K562 (cell line): ENCODE results near the gene ACTR3C. TPM values are rescaled to one million over a fixed set of nuclear protein-coding genes. Genes with fewer than 3 reads are reported as not detected.

ENCODE experiments used
- ARNT ChIP-seq, 2 experiments: fragments of 450-650 bp; IDR thresholded peaks; 2 replicates each; pipeline ENCODE4 v1.6.1; 2016; ENCODE audit warnings: mild to moderate bottlenecking in 1 of 2
- ATF1 ChIP-seq, 2 experiments: fragments of 450-650 bp in 1 of 2; IDR thresholded peaks; 2 replicates each; pipeline ENCODE4 v1.6.1; 2016; ENCODE audit warnings: missing compliant biosample characterization in 1 of 2, missing genetic modification characterization in 1 of 2
- ATF3 ChIP-seq, 2 experiments: fragments of 450-650 bp in 1 of 2; sonication (generic) in 1 of 2; formaldehyde crosslinking in 1 of 2; IDR thresholded peaks in 1 of 2; conservative IDR thresholded peaks in 1 of 2; 2 replicates each; pipeline versions ENCODE4 v1.6.1 to v1.8.1; 2016 to 2023; ENCODE audit warnings: mild to moderate bottlenecking in 2 of 2, moderate library complexity in 2 of 2, inconsistent platforms in 1 of 2, missing genetic modification reagents in 1 of 2
- CBX2 ChIP-seq: fragments of 200-600 bp; sonication (generic); IDR thresholded peaks from one replicate; pipeline ENCODE4 v1.6.1; 2012; ENCODE audit warnings: mild to moderate bottlenecking, low read length, inconsistent platforms; ENCODE audit not compliant: insufficient read depth, poor library complexity, severe bottlenecking
- CHD4 ChIP-seq: fragments of 200-600 bp; sonication (generic); IDR thresholded peaks from 3 replicates; pipeline ENCODE4 v1.6.1; 2012; ENCODE audit warnings: low read depth, mild to moderate bottlenecking, mixed read lengths, low read length, inconsistent platforms; ENCODE audit not compliant: insufficient read depth, insufficient replicate concordance, poor library complexity, severe bottlenecking
- E2F1 ChIP-seq: sonication (generic); formaldehyde crosslinking; IDR thresholded peaks from 2 replicates; pipeline ENCODE4 v1.8.1; 2023; ENCODE audit warnings: mild to moderate bottlenecking, missing genetic modification reagents, moderate library complexity
- E2F6 ChIP-seq, 2 experiments: IDR thresholded peaks; 2 replicates each; pipeline ENCODE4 v1.6.1; 2011; ENCODE audit warnings: borderline replicate concordance in 1 of 2, control low read depth in 1 of 2, low read depth in 1 of 2, low read length in 1 of 2, mild to moderate bottlenecking in 1 of 2, mixed read lengths in 1 of 2, moderate library complexity in 1 of 2; ENCODE audit not compliant: insufficient read depth in 1 of 2, insufficient read length in 1 of 2, poor library complexity in 1 of 2, severe bottlenecking in 1 of 2; ENCODE audit errors: extremely low read depth in 1 of 2
- ETV1 ChIP-seq: fragments of 450-650 bp; conservative IDR thresholded peaks from 2 replicates; pipeline ENCODE4 v1.6.1; 2016; ENCODE audit warnings: missing genetic modification characterization, control low read depth, low read depth, missing compliant biosample characterization
- GATA2 ChIP-seq: sonication (generic); formaldehyde crosslinking; IDR thresholded peaks from 2 replicates; pipeline ENCODE4 v1.4.0; 2020; ENCODE audit warnings: mild to moderate bottlenecking, missing genetic modification reagents
- ID3 ChIP-seq, 2 experiments: fragments of 250-450 bp in 1 of 2; fragments of 450-650 bp in 1 of 2; sonication (Bioruptor Pico) in 1 of 2; IDR thresholded peaks; 2 replicates each; pipeline versions ENCODE4 v1.6.1 to v1.8.0; 2016 to 2021; ENCODE audit warnings: mild to moderate bottlenecking in 2 of 2, moderate library complexity in 2 of 2, missing compliant biosample characterization in 1 of 2, missing genetic modification characterization in 1 of 2
- JUNB ChIP-seq: fragments of 450-650 bp; formaldehyde crosslinking; conservative IDR thresholded peaks from 2 replicates; pipeline ENCODE4 v1.4.0; 2020; ENCODE audit warnings: mild to moderate bottlenecking
- KLF13 ChIP-seq: fragments of 450-650 bp; IDR thresholded peaks from 2 replicates; pipeline ENCODE4 v1.6.1; 2016; ENCODE audit warnings: missing genetic modification characterization, low read depth, mild to moderate bottlenecking, missing compliant biosample characterization, moderate library complexity, borderline replicate concordance
- NCOA6 ChIP-seq: fragments of 450-650 bp; IDR thresholded peaks from 2 replicates; pipeline ENCODE4 v1.6.1; 2017; ENCODE audit warnings: mild to moderate bottlenecking
- NR0B1 ChIP-seq: fragments of 450-650 bp; IDR thresholded peaks from one replicate; pipeline ENCODE4 v1.6.1; 2018; ENCODE audit warnings: mild to moderate bottlenecking, moderate library complexity; ENCODE audit not compliant: partially characterized antibody
- PHTF2 ChIP-seq: fragments of 250-450 bp; sonication (Bioruptor Pico); IDR thresholded peaks from 2 replicates; pipeline ENCODE4 v1.5.0; 2021; ENCODE audit warnings: mild to moderate bottlenecking
- SMARCA4 ChIP-seq: fragments of 450-650 bp; IDR thresholded peaks from 2 replicates; pipeline ENCODE4 v1.6.1; 2016
- SMARCE1 ChIP-seq: fragments of 450-650 bp; IDR thresholded peaks from 2 replicates; pipeline ENCODE4 v1.7.1; 2016; ENCODE audit warnings: mild to moderate bottlenecking
- SUPT5H ChIP-seq: fragments of 450-650 bp; IDR thresholded peaks from 2 replicates; pipeline ENCODE4 v1.6.1; 2016
- TCF7L2 ChIP-seq: fragments of 150-350 bp; IDR thresholded peaks from 2 replicates; pipeline ENCODE4 v1.6.1; 2016; ENCODE audit warnings: low read depth, mild to moderate bottlenecking, low read length, moderate library complexity
- TEAD2 ChIP-seq: fragments of 450-650 bp; IDR thresholded peaks from 2 replicates; pipeline ENCODE4 v1.6.1; 2016; ENCODE audit warnings: missing genetic modification characterization, control low read depth, missing compliant biosample characterization
- ZNF134 ChIP-seq: fragments of 250-450 bp; sonication (Bioruptor Pico); conservative IDR thresholded peaks from 2 replicates; pipeline ENCODE4 v1.4.0; 2020
- ZNF445 ChIP-seq: fragments of 250-450 bp; sonication (Bioruptor Pico); IDR thresholded peaks from 2 replicates; pipeline ENCODE4 v1.4.0; 2020; ENCODE audit warnings: low read depth, mild to moderate bottlenecking, moderate library complexity
- ZNF707 ChIP-seq: fragments of 250-450 bp; sonication (Bioruptor Pico); conservative IDR thresholded peaks from 2 replicates; pipeline ENCODE4 v1.8.0; 2022; ENCODE audit warnings: inconsistent platforms, mild to moderate bottlenecking, moderate library complexity
- polyA plus RNA-seq, 8 experiments: library from polyadenylated mRNA; depleted of rRNA in 4 of 8; stranded (reverse) in 5 of 8; unstranded in 3 of 8; fragments of >200 nt; fragmentation: Nextera tagmentation in 2 of 8; fragmentation: Illumina TruSeq in 1 of 8; extraction: Ambion mirVana in 2 of 8; extraction: Trizol in 1 of 8; gene quantifications; 2 replicates each; pipeline versions ENCODE4 v1.2.1 to v1.2.3, GENCODE V29; 2011 to 2014; ENCODE audit warnings: inconsistent platforms in 1 of 8, missing spikeins in 1 of 8
- total RNA-seq, 7 experiments: library from RNA; depleted of rRNA in 6 of 7; stranded (reverse); fragments of >200 nt in 6 of 7; fragmentation: Illumina TruSeq in 2 of 7; extraction: Trizol in 2 of 7; gene quantifications; 2 replicates each; pipeline versions ENCODE4 v1.2.1 to v1.2.3, GENCODE V29; 2011 to 2021; ENCODE audit warnings: low replicate concordance in 1 of 7

ACTR3C gene
- total and polyA plus RNA-seq, 9 of the 15 experiments (the other 6 are each of a cell fraction or from before 2014, with no cell fraction given), result 9.0 to 35.4 (median 13.3) TPM

- TF ChIP-seq ARNT (IDR thresholded peaks at IDR 0.05) (no peak), ATF1 (CRISPR knock-in tag; IDR thresholded peaks at IDR 0.05) (no peak), ATF1 (tag; IDR thresholded peaks at IDR 0.05) (peak; percentile 51), NCOA6 (no peak), GATA2 (CRISPR knock-in tag) (no peak), SMARCA4 (no peak), ZNF707 (CRISPR knock-in tag) (no peak), ZNF134 (CRISPR knock-in tag) (0 out of 2 replicates have a peak, but pooled peaks have one; percentile 41), E2F1 (CRISPR knock-in tag) (no peak), SUPT5H (no peak), SMARCE1 (no peak), CBX2 (no peak), E2F6 (IDR thresholded peaks at IDR 0.05; ENCODE audit: borderline replicate concordance in 1 of 2, extremely low read depth in 1 of 2, insufficient read depth in 1 of 2, insufficient read length in 1 of 2, low read depth in 1 of 2, low read length in 1 of 2, poor library complexity in 1 of 2, severe bottlenecking in 1 of 2) (no peak), PHTF2 (no peak), JUNB (CRISPR knock-in tag) (no peak), NR0B1 (no peak), KLF13 (peak; percentile 66; the same call in 1 of the 2 replicates), CHD4 (peak; percentile 16), TCF7L2 (no peak), ZNF445 (CRISPR knock-in tag) (no peak), ID3 (CRISPR knock-in tag; IDR thresholded peaks at IDR 0.05) (peak; percentile 78), ID3 (tag; IDR thresholded peaks at IDR 0.05) (peak; percentile 97), ETV1 (tag) (peak; percentile 69), ATF3 (IDR thresholded peaks at IDR 0.05) (no peak), ATF3 (CRISPR knock-in tag; conservative IDR thresholded peaks at IDR 0.05) (no peak), TEAD2 (tag) (peak; percentile 89)
These were observed 32.3 kb upstream of the ACTR3C start (continued) for GRCh38 chr7:150355666-150356059.
